Measurements from ENCODE around the gene TRPM2. TPM values are rescaled to one million over a fixed set of nuclear protein-coding genes. Genes with fewer than 3 reads are reported as not detected.

TRPM2 gene
- total and polyA plus RNA-seq, 2 of the 8 experiments (the other 6 are each of a cell fraction or from before 2014, with no cell fraction given), result 0.27 to 0.28 TPM

DNA sequence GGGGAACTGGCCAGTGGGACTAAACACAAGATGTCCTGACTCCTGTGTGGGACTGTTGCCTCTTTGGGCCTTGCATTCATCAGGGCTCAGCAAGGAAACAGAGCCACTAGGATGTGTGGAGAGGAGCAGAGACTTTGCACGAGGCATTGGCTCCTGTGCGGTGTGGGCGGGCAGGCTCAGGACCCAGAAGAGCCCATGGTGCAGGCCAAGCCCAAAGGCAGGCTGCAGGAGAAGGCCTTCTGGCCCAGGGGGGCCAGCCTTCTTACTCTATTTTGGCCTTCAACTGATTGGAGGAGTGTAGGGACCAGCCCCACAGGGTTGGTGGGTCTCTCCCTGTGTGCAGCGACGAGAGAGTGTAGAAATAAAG is 125.4 kb downstream of the TRPM2 start (continued):
- TF ChIP-seq SUZ12 (IDR thresholded peaks at IDR 0.05; ENCODE audit: low read length) (no peak), HDAC6 (IDR thresholded peaks at IDR 0.05; ENCODE audit: low read depth, low read length) (no peak), CTBP2 (IDR thresholded peaks at IDR 0.05; ENCODE audit: borderline replicate concordance, insufficient read depth, insufficient read length, low read length) (no peak), TEAD4 (IDR thresholded peaks at IDR 0.05; ENCODE audit: low read depth, low read length) (no peak), CEBPB (IDR thresholded peaks at IDR 0.05; ENCODE audit: low read depth, low read length) (no peak), CHD1 (IDR thresholded peaks at IDR 0.05; ENCODE audit: low read depth, low read length) (no peak), PHF8 (conservative IDR thresholded peaks at IDR 0.05; ENCODE audit: low read depth, low read length) (no peak)

Data from H1 (cell line).